ENCODE results near the gene SUN3.

SUN3 gene

GRCh38 chr7:47973739-47974138, 55.2 kb downstream of the SUN3 start:
- no peak for DNase-seq

DNA sequence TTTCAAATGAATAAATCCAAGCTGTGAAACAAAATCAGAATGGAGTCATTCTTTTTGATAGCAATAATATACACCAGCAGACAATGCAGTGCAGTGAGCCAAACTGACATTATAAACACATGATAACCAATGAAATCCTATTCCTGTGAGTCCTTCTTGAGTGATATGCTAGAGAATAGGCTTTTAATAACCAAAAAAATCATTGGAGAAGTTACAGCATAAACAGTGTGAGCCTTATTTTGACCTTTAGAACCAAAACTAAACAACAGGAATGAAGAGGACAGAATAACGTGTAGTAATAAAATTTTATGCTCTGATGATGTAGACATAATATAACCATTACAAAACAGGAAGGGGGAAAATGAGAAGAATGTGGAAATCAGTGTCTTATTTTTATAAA, 58.1 kb downstream of the SUN3 start:
- no peak for DNase-seq

- peak; percentile 59 for DNase-seq
Observed at GRCh38 chr7:47968847-47969774, 59.8 kb downstream of the SUN3 start.

GRCh38 chr7:47967708-47968107, 61.2 kb downstream of the SUN3 start:
- peak; percentile 37 for DNase-seq

GRCh38 chr7:47967123-47967522, 61.8 kb downstream of the SUN3 start:
- DNase-seq: no peak

DNA sequence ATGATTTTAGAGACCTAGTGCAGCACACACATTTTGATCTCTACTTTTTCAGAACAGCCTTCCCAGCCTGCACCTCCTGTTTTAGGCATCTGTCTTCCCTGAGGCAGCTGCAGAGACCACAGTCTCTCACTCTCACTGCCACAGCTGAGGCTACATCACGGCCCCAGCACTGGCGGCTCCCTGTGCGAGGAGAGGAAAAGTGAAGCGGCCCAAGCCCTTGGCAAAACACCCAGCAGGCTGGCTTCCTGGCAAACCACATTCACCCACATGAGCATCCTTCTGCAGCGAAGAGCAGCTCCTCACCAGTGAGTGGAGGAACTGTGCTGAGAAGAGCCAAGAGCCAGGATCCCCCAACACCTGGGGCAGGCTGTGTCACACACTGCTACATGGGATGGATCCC, 63.5 kb downstream of the SUN3 start:
- DNase-seq: no peak

DNA sequence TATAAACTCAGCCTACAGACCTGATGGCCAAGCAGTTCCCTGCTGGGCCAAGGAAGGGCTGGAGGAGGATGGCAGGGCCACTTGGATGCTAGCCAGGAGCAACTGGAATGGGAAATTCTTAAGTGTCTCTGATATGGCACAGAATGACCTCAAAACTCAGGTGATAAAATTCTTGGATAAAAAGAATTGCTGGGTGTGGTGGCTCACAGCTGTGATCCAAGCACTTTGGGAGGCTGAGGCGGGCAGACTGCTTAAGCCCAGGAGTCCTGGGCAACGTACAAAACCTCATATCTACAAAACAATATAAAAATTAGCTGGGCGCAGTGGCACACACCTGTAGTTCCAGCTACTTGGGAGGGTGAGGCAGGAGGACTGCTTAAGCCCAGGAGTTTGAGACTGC, 66.6 kb downstream of the SUN3 start:
- DNase-seq: no peak

GRCh38 chr7:47957156-47957555, 71.8 kb downstream of the SUN3 start:
- DNase-seq: no peak

- no peak for DNase-seq
Observed at GRCh38 chr7:47956220-47956619, 72.7 kb downstream of the SUN3 start.

GRCh38 chr7:47954231-47954911, 74.5 kb downstream of the SUN3 start:
- peak; percentile 64 for DNase-seq

DNA sequence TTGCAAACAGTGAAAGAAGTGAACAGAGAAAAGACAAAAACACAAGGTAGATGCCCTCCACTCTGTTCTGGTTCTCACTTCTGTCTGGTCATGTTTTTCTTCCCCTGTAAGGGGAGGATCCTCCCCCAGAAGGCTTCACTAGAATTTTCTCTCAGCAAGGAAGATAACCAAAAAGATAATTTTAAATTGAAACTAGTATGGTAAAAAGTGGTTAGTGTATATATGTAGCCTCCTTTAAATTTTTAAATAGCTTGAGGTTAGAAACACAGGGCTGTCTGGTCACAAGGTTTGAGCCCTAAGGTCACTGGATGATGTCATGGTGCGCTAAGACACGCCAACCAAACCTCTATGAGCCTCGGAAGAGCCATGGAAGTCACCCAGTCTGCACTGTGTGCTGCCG, 75.1 kb downstream of the SUN3 start:
- DNase-seq: no peak

DNA sequence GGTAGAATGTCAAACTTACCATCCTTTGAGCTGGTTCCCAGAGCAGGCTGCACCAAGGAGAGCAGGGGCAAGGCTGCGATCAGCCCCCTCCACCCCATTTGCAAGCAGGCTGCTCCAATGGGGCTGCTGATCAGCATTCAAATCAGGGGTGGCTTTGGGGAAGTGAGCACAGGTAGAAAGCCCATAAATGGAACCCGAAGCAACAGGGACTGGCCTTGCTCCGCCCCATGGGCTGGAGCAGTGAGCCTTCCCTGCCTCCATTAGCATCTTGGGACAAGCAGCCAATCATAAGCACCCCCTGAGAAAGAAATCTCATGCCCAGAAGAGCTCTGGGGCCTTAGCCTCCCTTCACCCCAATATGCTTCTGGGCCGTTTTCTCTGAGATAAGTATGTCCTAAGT, 76.7 kb downstream of the SUN3 start:
- no peak for DNase-seq

- DNase-seq: no peak
Observed at GRCh38 chr7:47951374-47951773, 77.5 kb downstream of the SUN3 start.

- DNase-seq: no peak
Observed at GRCh38 chr7:47950714-47951113, 78.2 kb downstream of the SUN3 start.

GRCh38 chr7:47949703-47950102, 79.2 kb downstream of the SUN3 start:
- DNase-seq: no peak

GRCh38 chr7:47948141-47948790, 80.6 kb downstream of the SUN3 start, which contains the start of gene PKD1L1:
Gene PKD1L1, minus strand, starts transcription at chr7:47948466. Its CDS starts 26 bp downstream, at chr7:47948440.
- no peak for DNase-seq

DNA sequence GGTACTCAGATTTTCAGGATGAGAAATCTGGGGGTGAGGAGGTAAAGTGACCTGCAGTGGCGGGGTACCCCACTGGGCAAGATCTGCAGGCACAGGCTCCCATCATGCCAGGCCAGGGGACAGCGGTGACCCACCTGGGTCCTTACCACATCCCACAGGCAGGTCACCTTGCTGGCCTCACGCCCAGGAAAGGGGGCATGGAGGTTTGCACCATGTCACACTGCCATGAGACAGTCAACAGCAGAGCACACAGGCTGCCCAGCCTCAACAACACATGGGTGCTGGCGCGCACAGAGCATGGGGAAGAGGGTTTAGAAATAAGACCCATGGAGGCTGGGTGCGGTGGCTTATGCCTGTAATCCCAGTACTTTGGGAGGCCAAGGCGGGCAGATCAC, 81.6 kb downstream of the SUN3 start:
- DNase-seq: no peak

DNA sequence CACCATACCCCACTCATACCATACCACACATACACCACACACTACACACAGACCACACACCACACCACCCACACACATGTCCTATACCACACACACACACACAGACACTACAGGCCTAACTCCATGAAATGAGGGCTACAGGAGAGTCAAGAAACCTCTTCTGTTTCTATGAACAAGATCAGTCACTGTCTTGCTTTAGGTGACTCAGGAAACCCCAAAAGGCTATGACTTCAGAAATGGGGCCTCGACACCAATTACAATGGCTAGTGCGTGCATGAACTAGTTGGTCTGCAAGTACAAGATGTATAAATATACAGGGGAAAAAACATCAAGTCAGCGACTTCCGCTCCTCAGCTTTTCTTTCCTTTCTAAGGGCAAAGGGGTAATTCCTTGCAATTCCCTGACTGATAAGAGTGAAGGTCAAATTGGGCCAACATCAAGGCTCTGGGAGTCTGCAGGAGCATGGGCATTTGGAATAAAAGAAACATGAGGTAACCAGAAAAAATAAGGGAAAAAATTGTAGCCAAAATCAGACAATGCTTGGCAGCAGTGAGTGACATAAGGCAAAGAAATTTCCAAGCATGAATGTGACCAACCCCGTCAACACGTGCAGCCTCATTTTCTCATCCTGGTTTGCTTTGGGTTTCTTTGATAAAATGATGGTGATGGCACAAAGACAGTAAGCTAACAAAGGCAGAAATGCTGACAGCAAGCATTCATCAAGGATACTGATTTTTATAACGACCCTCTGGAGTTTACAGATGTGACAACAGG, 82.1 kb downstream of the SUN3 start:
- DNase-seq: no peak

GRCh38 chr7:47945261-47946015, 83.5 kb downstream of the SUN3 start:
- DNase-seq: peak; percentile 60

DNA sequence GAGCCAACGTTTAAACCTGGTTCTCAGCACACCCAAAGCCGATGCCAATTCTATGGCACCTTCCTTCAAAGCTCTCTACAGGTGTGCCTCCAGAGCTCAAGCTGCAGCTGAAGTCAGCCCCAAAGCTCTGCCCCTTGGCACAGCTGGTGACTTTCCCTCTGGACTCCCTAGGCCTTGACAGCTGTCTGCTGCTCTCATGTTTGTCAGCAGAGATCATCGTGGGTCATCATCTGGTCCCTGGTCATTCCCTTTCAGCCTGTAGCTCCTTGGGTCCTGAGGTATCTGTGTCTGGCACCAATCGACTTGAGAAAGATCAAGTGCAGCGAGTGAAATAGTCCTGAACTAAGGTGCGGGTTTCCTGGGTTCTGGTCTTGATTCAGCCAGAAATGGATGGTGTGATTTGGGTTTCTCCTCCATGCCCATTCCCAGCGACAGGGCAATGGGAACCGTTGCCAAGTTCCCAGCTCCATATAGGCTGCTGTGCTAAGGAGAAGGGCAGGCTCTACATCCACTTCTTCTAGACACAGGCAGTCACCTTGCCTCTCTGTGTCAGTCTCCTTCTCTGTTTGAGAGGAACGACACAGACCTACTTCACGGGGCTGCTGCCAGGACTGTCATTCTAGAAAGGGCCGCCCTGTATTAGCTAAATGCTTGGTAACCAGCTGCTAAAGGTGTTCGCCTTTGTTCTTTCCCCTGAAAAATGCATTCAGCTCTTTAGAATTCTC, 84.2 kb downstream of the SUN3 start:
- no peak for DNase-seq
